Neutrophil (primary cell): ENCODE results near the gene JARID2.

Experiments
- H3K27ac ChIP-seq: fragments of 200-600 bp; sonication (generic); 2 replicates; pipeline ENCODE4 v1.5.1; 2016; ENCODE audit warnings: mild to moderate bottlenecking, moderate library complexity
- H3K27me3 ChIP-seq: fragments of 200-600 bp; sonication (generic); 2 replicates; pipeline ENCODE4 v1.6.0; 2016; ENCODE audit warnings: mild to moderate bottlenecking
- H3K36me3 ChIP-seq: fragments of 200-600 bp; sonication (generic); 2 replicates; pipeline ENCODE4 v1.5.1; 2017
- H3K4me1 ChIP-seq, 2 experiments: fragments of 200-600 bp in 1 of 2; sonication (generic) in 1 of 2; 1 replicate in 1 of 2; 2 replicates in 1 of 2; pipeline versions ENCODE4 v1.5.1 to v1.6.1; 2013 to 2016; ENCODE audit warnings: low read depth in 1 of 2, low read length in 1 of 2, mild to moderate bottlenecking in 1 of 2, moderate library complexity in 1 of 2; ENCODE audit not compliant: control insufficient read depth in 1 of 2, insufficient read depth in 1 of 2
- H3K4me3 ChIP-seq, 2 experiments: fragments of 200-600 bp in 1 of 2; sonication (generic) in 1 of 2; 1 replicate in 1 of 2; 2 replicates in 1 of 2; pipeline ENCODE4 v1.5.1; 2013 to 2016; ENCODE audit warnings: low read depth in 1 of 2, low read length in 1 of 2, mild to moderate bottlenecking in 1 of 2, moderate library complexity in 1 of 2
- H3K9me3 ChIP-seq: fragments of 200-600 bp; sonication (generic); 2 replicates; pipeline ENCODE4 v1.5.1; 2016
- TF ChIP-seq, protein P1 (sequence below): fragments of 200-600 bp; sonication (generic); IDR thresholded peaks from 2 replicates; pipeline ENCODE4 v1.5.1; 2016; ENCODE audit warnings: antibody characterized with exemption

JARID2 gene

DNA sequence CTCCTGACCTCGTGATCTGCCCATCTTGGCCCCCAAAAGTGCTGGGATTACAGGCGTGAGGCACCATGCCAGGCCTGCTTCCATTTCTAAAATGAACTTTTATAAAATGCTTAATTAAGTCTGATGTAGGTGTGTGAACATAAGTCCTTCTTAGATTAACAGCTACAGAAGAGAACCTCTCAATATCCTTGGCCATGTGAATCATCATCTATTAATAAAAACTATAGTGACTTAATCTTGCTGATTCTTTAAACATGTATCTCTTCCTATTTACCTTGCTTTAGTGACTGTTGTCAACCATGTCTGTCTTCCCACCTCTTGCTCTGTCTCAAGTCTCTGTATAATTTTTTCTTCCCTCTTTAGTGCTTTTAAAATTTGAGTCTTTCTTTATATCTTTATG, 127.1 kb downstream of the JARID2 start:
- Histone ChIP-seq H3K4me3 (no peak overlapping the region), H3K27me3 (no peaks in the 10 kb centered on the region), H3K4me1 (peaks cover 16 to 25% of the 10 kb centered on the region in 2 experiments), H3K36me3 (peaks cover 14% of the 10 kb centered on the region), H3K9me3 (no peaks in the 10 kb centered on the region), H3K27ac (no peak overlapping the region)
- TF ChIP-seq, protein P1, sequence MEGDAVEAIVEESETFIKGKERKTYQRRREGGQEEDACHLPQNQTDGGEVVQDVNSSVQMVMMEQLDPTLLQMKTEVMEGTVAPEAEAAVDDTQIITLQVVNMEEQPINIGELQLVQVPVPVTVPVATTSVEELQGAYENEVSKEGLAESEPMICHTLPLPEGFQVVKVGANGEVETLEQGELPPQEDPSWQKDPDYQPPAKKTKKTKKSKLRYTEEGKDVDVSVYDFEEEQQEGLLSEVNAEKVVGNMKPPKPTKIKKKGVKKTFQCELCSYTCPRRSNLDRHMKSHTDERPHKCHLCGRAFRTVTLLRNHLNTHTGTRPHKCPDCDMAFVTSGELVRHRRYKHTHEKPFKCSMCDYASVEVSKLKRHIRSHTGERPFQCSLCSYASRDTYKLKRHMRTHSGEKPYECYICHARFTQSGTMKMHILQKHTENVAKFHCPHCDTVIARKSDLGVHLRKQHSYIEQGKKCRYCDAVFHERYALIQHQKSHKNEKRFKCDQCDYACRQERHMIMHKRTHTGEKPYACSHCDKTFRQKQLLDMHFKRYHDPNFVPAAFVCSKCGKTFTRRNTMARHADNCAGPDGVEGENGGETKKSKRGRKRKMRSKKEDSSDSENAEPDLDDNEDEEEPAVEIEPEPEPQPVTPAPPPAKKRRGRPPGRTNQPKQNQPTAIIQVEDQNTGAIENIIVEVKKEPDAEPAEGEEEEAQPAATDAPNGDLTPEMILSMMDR, result no peak

DNA sequence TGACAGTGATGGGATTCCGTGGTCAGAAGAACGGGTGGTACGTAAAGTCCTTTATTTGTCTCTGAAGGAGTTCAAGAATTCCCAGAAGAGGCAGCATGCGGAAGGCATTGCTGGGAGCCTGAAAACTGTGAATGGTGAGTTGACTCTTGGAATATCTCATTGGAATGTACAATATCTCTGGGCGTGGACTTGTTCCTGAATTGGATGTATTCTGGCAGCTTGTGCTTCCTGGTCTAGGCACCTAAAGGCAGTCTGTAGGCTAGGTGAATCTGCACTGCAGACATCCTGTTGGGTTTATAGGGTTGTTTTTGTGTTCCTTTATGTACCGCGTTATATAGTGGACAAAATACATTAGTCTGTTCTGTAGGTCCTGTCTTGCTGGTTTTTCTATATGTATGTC, 128.2 kb downstream of the JARID2 start:
- H3K4me3 ChIP-seq, result no peak overlapping the region
- TF ChIP-seq, protein P1, result no peak
- no peak overlapping the region for H3K27ac ChIP-seq
- H3K4me1 ChIP-seq, result peaks cover 4 to 13% of the 10 kb centered on the region in 2 experiments
- no peaks in the 10 kb centered on the region for H3K9me3 ChIP-seq
- no peaks in the 10 kb centered on the region for H3K27me3 ChIP-seq
- peaks cover 14% of the 10 kb centered on the region for H3K36me3 ChIP-seq

DNA sequence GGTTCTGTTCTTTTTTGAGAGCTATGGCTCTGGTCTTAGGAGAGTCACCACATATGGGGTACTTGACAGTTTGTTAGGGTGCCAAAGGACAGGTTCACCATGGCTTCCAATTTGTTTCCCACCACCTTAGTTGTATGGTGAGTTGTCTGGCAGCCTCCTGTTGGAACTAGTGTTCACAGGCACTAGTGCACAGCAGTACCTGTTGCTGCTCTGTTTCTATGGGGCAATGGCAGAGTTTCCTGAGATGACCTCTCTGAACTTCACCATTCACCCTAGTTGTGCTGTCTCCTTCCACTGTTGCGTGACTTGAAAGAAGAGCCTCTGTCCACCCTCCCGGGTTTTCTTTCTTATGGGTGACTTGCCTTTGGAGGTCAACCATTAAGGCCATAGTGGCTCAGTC, 129.1 kb downstream of the JARID2 start:
- Histone ChIP-seq H3K36me3 (peaks cover 14% of the 10 kb centered on the region), H3K9me3 (no peaks in the 10 kb centered on the region), H3K27ac (no peak overlapping the region), H3K4me1 (peaks cover 0 to 6% of the 10 kb centered on the region in 2 experiments), H3K4me3 (no peak overlapping the region), H3K27me3 (no peaks in the 10 kb centered on the region)
- TF ChIP-seq, protein P1, result no peak

DNA sequence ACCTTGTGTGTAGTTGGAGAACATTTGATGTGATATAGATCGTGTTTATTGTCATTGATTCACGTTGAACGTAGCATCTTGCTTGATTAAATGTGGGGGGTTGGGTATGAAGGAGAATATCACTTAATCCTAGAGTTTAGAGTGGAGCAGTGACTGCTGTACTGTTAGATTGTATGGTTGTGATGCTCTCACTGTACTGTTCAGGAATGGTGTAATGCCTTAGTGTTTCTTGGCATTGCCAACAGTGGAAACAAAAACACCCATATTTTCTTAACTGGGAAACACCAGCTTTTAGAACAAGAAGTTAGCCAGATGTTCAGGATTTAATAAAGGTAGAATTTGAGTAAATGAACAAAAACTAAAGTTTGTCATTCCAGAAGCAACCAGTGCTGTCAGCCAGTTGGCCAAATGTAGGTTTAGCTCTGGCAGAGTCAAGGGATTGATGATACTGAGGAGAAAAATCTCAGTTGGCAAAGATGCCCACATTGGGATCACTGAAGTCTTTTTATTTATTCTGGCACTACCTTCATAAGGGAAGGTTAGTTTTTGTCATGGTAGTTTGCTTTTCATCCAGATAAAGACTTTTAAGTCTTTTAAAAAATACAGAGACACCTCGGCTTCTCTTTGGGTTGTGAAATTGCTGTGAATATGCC, 129.9 kb downstream of the JARID2 start:
- H3K27me3 ChIP-seq, result no peaks in the 10 kb centered on the region

DNA sequence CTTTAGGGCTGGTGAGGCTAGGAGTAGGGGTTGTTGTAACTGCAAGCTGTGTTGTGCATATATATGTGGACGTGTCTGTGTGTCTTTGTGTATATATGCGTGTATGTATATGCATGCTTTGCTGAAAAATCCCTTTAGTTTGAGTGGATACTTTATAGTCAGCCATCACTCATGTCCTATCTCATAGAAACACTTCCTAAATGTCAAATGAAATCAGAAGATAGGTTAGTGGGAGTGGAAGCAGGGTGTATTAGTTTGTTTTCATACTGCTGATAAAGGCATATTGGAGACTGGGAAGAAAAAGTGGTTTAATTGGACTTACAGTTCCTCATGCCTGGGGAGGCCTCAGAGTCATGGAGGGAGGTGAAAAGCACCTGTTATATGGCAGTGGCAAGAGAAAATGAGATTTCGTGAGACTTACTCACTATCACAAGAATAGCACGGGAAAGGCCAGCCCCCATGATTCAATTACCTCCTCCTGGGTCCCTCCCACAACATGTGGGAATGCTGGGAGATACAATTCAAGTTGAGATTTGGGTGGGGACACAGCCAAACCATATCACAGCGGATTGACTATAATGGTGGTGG, 131.1 kb downstream of the JARID2 start:
- Histone ChIP-seq H3K27me3 (no peaks in the 10 kb centered on the region), H3K4me3 (no peak overlapping the region), H3K9me3 (no peaks in the 10 kb centered on the region), H3K36me3 (peaks cover 14% of the 10 kb centered on the region), H3K4me1 (no peaks in the 10 kb centered on the region), H3K27ac (no peak overlapping the region)
- TF ChIP-seq, protein P1, result no peak

More for the DNA sequence above, 129.9 kb downstream of the JARID2 start:
- H3K27ac ChIP-seq, result no peak overlapping the region
- H3K9me3 ChIP-seq, result no peaks in the 10 kb centered on the region
- TF ChIP-seq, protein P1, result no peak
- peaks cover 14% of the 10 kb centered on the region for H3K36me3 ChIP-seq
- peaks cover 0 to 5% of the 10 kb centered on the region in 2 experiments for H3K4me1 ChIP-seq
- H3K4me3 ChIP-seq, result no peak overlapping the region
